GM21619 (cell line): ENCODE data around the gene ZFAND5.

Experiments
- ATAC-seq: cut with Tn5 transposase; IDR thresholded peaks from one replicate; pipeline ENCODE4 v1.9.1; 2021; ENCODE audit not compliant: unreplicated experiment

ZFAND5 gene

GRCh38 chr9:72326641-72327040 lies 38.4 kb downstream of the ZFAND5 start:
- ATAC-seq = no peak

DNA sequence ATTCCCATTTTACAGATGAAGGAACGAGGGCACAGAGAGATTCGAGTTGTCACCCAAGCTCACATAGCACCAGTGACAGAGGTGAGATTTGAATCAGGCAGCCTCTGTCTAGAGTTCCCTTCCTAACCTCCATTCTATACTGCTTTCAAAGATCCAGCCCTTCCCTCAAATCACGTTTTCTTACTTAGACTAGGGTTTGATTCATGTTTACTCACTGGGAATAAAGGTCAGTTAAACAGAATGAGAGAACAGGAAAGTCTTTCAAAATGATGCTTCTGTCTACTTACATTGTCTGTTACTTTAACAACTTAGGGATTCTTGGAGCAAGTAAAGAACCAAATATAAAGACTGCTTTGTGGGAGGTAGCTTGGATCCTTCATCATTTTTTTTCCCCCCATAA lies 40.0 kb downstream of the ZFAND5 start:
- no peak for ATAC-seq

DNA sequence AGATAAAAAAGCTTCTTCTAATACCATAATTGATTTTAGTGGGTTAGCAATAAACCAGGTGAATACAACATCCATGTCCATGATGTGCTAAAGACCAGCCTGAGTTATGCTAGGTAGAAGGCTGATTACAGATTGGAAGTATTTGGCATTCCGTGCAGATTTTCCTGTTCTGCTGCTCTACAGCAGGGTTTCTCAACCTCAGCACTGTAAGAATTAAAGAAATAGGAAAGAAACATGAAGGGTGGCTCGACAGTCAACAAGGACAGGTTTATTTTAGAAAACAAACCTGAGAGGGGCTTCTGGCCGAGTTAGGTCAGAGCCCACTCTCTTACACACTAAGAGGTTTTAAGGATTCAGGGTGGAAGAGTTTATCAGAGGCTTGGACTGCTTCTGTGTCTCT lies 42.3 kb downstream of the ZFAND5 start:
- no peak for ATAC-seq

DNA sequence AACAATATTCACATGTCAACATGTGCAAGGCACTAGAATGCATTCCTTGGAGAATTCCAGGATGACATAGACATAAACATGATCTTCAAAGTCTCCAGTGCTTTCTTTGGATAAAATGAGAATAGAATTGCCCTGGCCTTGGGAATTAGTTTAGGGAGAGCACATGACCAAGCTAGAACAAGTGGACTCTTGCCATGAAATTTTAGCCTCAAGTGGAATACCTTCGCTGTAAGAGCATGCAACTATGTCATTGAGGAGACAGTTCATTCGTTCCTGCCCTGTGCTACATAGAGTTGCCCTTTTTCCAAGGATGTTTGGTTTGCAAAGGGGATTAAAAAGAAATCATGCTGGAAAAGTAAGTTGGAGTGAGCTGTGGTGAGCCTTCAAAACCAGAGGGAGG lies 42.7 kb downstream of the ZFAND5 start:
- ATAC-seq = no peak

GRCh38 chr9:72315510-72316311 lies 49.3 kb downstream of the ZFAND5 start:
- no peak for ATAC-seq

DNA sequence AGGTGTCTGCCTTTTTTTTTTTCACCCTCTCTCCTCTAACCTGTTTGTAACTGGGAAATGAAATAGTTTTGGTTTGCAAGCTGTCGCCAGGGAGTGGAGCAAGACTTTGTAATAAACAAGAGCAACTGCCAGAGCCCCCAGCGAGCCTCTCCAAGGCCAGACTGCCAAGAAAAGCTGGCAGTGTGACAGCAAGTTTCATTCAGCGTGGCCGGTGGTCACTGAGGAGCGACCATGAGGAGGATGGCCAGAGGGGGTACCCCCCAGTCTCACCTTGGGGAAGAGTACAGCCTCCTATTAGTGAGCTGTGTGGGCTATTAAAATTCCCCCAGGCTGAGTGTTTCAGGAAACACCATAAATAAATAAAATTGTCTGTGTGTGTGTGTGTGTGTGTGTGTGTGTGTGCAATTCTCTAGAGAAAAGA lies 49.9 kb downstream of the ZFAND5 start:
- no peak for ATAC-seq

GRCh38 chr9:72313507-72313906 lies 51.5 kb downstream of the ZFAND5 start:
- no peak for ATAC-seq

GRCh38 chr9:72312386-72312987 lies 52.5 kb downstream of the ZFAND5 start:
- peak; percentile 74 for ATAC-seq

- ATAC-seq = no peak
Observed at GRCh38 chr9:72309364-72310133, 55.5 kb downstream of the ZFAND5 start.

DNA sequence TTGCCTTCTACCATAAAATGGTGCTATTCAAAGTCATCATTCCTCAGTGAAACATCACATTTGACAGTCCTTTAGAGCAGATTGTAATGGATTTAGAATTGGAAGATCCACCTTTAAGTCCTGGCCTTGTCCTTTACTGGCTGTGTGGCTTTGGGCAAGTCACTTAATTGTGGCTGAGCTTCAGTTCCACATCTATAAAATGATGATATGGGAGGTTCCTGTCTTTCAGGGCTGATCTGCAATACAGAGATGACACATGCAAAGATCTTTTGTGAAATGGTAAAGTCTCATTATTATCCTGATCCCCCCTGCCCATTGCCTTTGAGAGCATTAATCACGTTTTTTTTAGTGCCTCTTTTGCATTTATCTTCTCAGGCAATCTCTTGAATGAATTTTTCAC lies 58.2 kb downstream of the ZFAND5 start:
- no peak for ATAC-seq

DNA sequence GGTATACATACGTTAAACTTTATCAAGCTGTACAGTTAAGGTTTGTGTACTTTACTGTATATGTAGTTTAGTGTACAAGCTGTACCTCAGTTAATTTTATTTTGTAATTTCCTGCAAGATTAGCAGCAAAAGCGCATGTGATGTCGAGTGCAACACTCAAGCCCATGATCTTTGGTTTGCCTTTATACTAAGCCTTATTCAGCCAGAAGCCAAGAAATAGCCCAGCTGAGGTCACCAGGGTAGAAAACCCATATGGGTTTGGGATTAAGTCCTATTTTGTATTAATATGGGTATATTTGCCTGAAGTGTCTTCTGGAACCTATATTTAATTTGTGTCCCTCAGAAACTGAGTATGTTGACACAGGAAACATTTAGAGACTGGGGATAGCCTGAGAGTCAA lies 59.3 kb downstream of the ZFAND5 start:
- ATAC-seq = no peak

DNA sequence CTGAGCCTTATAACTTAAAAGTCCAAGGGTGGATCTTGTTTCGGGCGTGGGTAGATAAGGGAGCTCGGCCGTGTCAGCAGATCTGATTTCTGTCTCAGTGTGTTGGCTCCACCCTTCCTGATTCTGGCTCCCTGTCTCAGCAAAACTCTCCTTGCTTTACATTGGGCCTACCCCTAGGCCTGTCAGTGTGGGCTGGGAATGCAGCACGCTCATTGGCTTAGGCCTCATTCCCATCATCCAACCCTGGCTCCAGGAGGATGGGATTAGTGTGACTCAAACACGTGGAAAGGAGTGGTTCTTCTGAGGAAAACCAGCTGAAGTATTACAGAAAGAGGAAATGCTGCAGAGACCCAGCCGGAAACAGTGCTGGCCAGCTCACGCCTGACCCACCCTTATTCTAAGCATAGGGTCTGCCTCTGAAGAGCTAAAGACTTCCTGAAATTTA lies 59.9 kb downstream of the ZFAND5 start:
- peak; percentile 75 for ATAC-seq

GRCh38 chr9:72304538-72304937 lies 60.5 kb downstream of the ZFAND5 start:
- ATAC-seq = no peak
